DOHH2 (cell line): ENCODE measurements around the gene BMPER.

ENCODE experiments used
- H3F3A ChIP-seq: fragments of 200-600 bp; sonication (generic), shearing (Covaris generic); 2 replicates; pipeline ENCODE4 v1.6.0; 2016; ENCODE audit warnings: antibody characterized with exemption, mild to moderate bottlenecking; ENCODE audit not compliant: control insufficient read depth, insufficient read depth
- H3K27ac ChIP-seq: fragments of 200-600 bp; sonication (generic); 2 replicates; pipeline ENCODE4 v1.5.1; 2014; ENCODE audit warnings: low read depth, mild to moderate bottlenecking, low read length, moderate library complexity
- H3K27me3 ChIP-seq: fragments of 200-600 bp; sonication (generic); 2 replicates; pipeline ENCODE4 v1.6.1; 2014; ENCODE audit warnings: mild to moderate bottlenecking, low read length, mixed read lengths; ENCODE audit not compliant: control insufficient read depth
- H3K36me3 ChIP-seq: fragments of 200-600 bp; sonication (generic); 2 replicates; pipeline ENCODE4 v1.6.1; 2014; ENCODE audit warnings: mild to moderate bottlenecking, low read length, moderate library complexity, mixed read lengths; ENCODE audit not compliant: control insufficient read depth
- H3K4me1 ChIP-seq: fragments of 200-600 bp; sonication (generic); 2 replicates; pipeline ENCODE4 v1.6.1; 2014; ENCODE audit warnings: mild to moderate bottlenecking, low read length, mixed read lengths; ENCODE audit not compliant: control insufficient read depth
- H3K4me2 ChIP-seq: fragments of 200-600 bp; sonication (generic); 2 replicates; pipeline ENCODE4 v1.6.0; 2014; ENCODE audit warnings: mild to moderate bottlenecking, low read length, moderate library complexity
- H3K4me3 ChIP-seq: fragments of 200-600 bp; sonication (generic); 2 replicates; pipeline ENCODE4 v1.5.1; 2014; ENCODE audit warnings: mild to moderate bottlenecking, low read length, mixed read lengths
- H3K79me2 ChIP-seq: fragments of 200-600 bp; sonication (generic); 2 replicates; pipeline ENCODE4 v1.6.1; 2014; ENCODE audit warnings: mild to moderate bottlenecking, low read length, mixed read lengths; ENCODE audit not compliant: control insufficient read depth
- H3K9me2 ChIP-seq: fragments of 200-600 bp; sonication (generic); replicated peaks from 2 replicates; pipeline ENCODE4 v1.6.1; 2014; ENCODE audit warnings: mild to moderate bottlenecking, low read length, mixed read lengths; ENCODE audit not compliant: control insufficient read depth
- H3K9me3 ChIP-seq: fragments of 200-600 bp; sonication (generic); 2 replicates; pipeline ENCODE4 v1.6.1; 2014; ENCODE audit warnings: antibody characterized with exemption, low read length, mixed read lengths; ENCODE audit not compliant: control insufficient read depth, insufficient read depth
- H4K20me1 ChIP-seq: fragments of 200-600 bp; sonication (generic); 2 replicates; pipeline ENCODE4 v1.6.0; 2014; ENCODE audit warnings: low read depth, mild to moderate bottlenecking, antibody characterized with exemption, low read length, moderate library complexity; ENCODE audit not compliant: control insufficient read depth, insufficient read depth
- EZH2phosphoT487 ChIP-seq: fragments of 200-600 bp; sonication (generic); IDR thresholded peaks from 2 replicates; pipeline ENCODE4 v1.6.1; 2017; ENCODE audit warnings: borderline replicate concordance, mild to moderate bottlenecking, antibody characterized with exemption, low read length, moderate library complexity, mixed read lengths
- TF ChIP-seq, protein P1 (sequence below): fragments of 200-600 bp; sonication (generic); IDR thresholded peaks from one replicate; pipeline ENCODE4 v1.5.1; 2014; ENCODE audit warnings: antibody characterized with exemption, mild to moderate bottlenecking, low read depth, low read length; ENCODE audit not compliant: poor library complexity, severe bottlenecking

The BMPER gene

DNA sequence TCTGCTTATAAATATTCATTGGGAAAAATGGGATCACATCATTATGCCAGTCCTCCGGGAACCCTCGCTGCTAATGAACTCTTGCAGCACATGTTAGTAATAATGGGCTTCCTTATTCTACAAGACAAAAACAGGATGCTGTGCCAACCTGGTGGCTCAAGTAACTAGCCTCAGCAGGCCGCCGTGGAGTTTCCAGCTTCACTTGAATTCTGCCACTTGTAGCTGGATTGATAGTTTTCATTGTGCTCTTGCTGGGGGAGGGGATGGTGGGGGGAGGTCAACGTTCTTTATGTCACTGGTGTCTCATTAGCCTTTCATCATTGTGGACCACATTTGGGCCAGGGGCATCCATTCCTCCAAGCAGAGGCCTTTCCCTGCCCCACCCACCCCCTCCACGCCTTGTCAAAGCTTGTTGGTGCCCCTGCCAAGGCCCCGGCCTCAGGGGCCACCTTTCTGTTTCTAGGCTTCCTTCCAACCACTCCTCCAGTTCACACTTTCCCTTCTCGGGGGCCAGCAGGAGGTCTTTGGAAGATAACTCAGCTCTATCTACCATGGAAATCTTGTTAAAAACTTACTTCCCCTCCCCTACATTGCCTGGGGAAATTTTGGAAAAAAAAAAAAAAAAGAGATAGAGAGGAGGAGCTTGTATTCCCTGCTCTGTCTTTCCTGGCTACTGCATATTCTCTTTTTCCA lies 153.9 kb downstream of the BMPER start:
- Histone ChIP-seq H3K79me2 (no peaks in the 10 kb centered on the region), H3K27me3 (no peaks in the 10 kb centered on the region), H3K4me2 (no peak overlapping the region), H3F3A (no peaks in the 10 kb centered on the region), H3K36me3 (no peaks in the 10 kb centered on the region), H4K20me1 (no peaks in the 10 kb centered on the region), H3K4me3 (no peak overlapping the region), H3K9me2 (no peaks in the 10 kb centered on the region), H3K9me3 (no peaks in the 10 kb centered on the region; the same call in 1 of the 2 replicates), H3K27ac (no peak overlapping the region), H3K4me1 (no peaks in the 10 kb centered on the region)
- TF ChIP-seq, protein P1, sequence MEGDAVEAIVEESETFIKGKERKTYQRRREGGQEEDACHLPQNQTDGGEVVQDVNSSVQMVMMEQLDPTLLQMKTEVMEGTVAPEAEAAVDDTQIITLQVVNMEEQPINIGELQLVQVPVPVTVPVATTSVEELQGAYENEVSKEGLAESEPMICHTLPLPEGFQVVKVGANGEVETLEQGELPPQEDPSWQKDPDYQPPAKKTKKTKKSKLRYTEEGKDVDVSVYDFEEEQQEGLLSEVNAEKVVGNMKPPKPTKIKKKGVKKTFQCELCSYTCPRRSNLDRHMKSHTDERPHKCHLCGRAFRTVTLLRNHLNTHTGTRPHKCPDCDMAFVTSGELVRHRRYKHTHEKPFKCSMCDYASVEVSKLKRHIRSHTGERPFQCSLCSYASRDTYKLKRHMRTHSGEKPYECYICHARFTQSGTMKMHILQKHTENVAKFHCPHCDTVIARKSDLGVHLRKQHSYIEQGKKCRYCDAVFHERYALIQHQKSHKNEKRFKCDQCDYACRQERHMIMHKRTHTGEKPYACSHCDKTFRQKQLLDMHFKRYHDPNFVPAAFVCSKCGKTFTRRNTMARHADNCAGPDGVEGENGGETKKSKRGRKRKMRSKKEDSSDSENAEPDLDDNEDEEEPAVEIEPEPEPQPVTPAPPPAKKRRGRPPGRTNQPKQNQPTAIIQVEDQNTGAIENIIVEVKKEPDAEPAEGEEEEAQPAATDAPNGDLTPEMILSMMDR = no peak
- TF ChIP-seq EZH2phosphoT487 = no peak

- Histone ChIP-seq H3F3A (no peaks in the 10 kb centered on the region), H3K4me1 (no peaks in the 10 kb centered on the region), H3K79me2 (no peaks in the 10 kb centered on the region), H3K36me3 (no peaks in the 10 kb centered on the region), H3K4me3 (no peak overlapping the region), H3K27ac (no peak overlapping the region), H4K20me1 (no peaks in the 10 kb centered on the region), H3K27me3 (no peaks in the 10 kb centered on the region), H3K4me2 (no peak overlapping the region), H3K9me3 (no peaks in the 10 kb centered on the region; the same call in 1 of the 2 replicates), H3K9me2 (no peaks in the 10 kb centered on the region)
- no peak for TF ChIP-seq EZH2phosphoT487
- TF ChIP-seq, protein P1 = no peak
These were observed 155.0 kb downstream of the BMPER start for GRCh38 chr7:34060196-34060947.

DNA sequence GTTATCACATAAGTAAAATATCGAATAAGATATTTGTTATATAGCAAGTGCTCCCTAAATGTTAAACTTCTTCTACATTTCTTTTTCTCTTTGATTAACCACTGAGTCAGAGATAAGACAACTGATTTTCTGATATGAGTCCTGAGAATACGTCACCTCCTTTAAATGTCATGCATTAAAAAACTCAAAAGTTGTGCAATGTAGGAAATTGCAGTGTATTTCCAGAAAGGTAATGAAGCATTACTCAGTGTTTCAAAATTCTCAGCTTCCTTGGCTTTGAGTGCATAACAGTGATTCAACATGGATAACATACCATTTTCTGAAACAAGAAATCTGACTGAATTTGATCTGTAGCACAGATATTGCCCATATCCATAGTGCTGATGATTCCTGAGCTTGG lies 155.8 kb downstream of the BMPER start:
- H3K79me2 ChIP-seq = no peaks in the 10 kb centered on the region
- H3K4me2 ChIP-seq = no peak overlapping the region
- no peak overlapping the region for H3K27ac ChIP-seq
- TF ChIP-seq, protein P1 = no peak
- TF ChIP-seq EZH2phosphoT487 = no peak
- H3K4me1 ChIP-seq = no peaks in the 10 kb centered on the region
- no peaks in the 10 kb centered on the region for H3K36me3 ChIP-seq
- H3K9me3 ChIP-seq = no peaks in the 10 kb centered on the region; the same call in 1 of the 2 replicates
- H4K20me1 ChIP-seq = no peaks in the 10 kb centered on the region
- no peak overlapping the region for H3K4me3 ChIP-seq
- no peaks in the 10 kb centered on the region for H3F3A ChIP-seq
- H3K27me3 ChIP-seq = no peaks in the 10 kb centered on the region
- no peaks in the 10 kb centered on the region for H3K9me2 ChIP-seq
